Fibroblast of peridontal ligament (primary cell): Measurements from ENCODE around the gene CSNK1A1.
A peak's percentile ranks its signal among the peaks of the same experiment; 100 is the strongest.
"Not testable (repeated sequence)": the region's sequence is repeated elsewhere in the genome, so short reads cannot be mapped to it uniquely, and the experiment has no call there.

Experiments
- DNase-seq: peaks from one replicate; pipeline ENCODE4 v3.0.0-alpha.2; 2010; ENCODE audit errors: extremely low read depth

CSNK1A1 gene

DNA sequence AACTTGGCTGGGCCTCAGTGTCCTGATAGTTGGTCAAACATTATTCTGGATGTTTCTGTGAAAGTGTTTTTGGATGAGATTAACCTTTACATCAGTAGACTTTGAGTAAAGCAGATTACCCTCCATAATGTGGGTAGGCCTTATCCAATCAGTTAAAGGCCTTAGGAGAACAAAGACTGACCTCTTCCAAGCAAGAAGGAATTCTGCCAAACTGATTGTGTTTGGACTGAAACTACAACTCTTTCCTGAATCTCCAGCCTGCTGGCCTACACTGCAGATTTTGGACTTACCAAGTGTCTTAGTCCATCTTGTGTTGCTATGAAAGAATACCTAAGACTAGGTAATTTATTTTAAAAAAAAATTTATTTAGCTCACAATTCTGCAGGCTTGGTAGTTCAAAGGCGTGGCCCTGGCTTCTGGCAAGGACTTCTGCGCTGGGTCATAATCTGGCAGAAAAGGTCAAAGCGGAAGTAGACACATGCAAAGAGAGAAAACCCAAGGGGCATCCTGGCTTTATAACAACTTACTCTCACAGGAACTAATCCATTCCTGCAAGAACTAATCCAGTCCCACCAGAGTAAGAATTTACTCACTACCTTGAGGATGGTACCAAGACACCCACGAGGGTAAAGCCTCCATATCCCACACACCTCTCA, 21.5 kb upstream of the CSNK1A1 start:
- no peak for DNase-seq

DNA sequence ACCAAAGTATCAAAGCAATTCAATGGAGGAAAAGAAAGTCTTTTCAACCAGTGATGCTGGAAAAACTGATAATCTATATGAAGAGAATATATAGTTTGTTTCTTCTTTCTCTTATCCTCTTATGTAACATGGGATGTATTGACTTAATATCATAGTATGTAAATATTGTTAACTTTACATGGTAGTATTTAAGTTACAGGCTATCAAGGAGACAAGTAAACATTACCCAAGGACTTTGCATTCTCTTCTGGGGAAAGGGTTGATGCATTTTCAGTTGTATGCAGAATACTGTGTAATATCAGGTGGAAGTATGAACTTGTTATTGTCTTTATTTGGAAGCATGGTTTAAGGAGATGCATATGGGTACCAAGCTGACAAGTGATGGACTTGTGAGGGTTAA, 20.9 kb upstream of the CSNK1A1 start:
- no peak for DNase-seq

DNA sequence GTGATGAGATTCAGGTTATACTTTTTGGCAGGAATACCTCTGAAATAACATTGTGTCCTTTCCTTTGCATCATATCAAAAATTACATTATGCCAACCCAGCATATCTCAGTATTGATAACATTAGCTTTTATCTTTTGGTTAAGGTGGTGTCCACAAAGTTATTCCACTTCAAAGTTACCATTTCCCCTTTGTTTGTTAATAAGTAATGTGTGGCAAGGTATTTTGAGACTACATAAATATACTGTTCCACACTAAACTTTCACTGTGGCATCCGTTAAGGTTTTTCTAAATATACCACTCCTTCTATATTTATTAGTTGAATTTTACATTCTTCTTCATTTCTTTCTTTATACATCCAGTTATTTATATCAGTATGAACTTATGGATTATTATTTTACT, 16.0 kb upstream of the CSNK1A1 start:
- DNase-seq: no peak

DNA sequence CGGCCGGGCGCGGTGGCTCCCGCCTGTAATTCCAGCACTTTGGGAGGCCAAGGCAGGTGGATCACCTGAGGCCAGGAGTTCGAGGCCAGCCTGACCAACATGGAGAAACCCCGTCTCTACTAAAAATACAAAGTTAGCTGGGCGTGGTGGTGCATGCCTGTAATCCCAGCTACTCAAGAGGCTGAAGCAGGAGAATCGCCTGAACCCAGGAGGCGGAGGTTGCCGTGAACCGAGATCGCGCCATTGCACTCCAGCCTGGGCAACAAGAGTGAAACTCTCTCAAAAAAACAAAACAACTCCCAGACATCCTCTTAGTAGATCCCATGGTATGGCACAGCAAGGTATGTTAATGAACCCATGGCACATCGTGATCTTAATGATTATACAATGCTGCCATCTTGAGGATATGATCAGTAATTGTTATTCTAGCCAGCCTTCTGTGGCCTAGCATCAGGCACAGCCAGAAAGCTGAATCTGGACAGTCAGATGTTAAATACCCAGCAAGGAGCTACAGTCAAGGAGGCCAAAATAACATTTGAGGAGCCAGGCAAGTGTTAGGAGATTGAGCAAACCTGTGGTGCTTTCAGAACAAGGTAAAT, 13.4 kb upstream of the CSNK1A1 start:
- peak; percentile 92 for DNase-seq

DNA sequence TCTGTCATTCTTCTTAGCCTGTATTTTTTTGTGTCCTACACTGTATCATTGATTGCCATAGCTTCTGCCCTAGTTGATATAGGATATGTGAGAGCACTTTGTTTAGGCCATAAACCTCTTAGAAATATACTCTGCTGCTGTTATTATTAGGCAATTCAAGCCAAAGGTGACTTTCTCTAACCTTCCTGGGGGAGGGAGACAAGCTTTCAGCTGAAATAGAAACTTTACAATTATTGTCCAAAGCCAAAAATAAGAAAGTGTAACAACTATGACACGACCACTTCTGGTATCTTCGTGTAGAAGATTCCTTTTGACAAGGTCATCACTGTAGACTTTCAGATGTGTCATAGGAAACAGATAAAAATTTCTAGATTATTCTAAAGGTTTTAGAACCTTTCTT, 12.2 kb upstream of the CSNK1A1 start:
- peak; percentile 40 for DNase-seq

- peak; percentile 97 for DNase-seq
Observed at GRCh38 chr5:149561848-149562247, 10.6 kb upstream of the CSNK1A1 start.

GRCh38 chr5:149559706-149560105, 8.5 kb upstream of the CSNK1A1 start:
- DNase-seq: peak; percentile 76

DNA sequence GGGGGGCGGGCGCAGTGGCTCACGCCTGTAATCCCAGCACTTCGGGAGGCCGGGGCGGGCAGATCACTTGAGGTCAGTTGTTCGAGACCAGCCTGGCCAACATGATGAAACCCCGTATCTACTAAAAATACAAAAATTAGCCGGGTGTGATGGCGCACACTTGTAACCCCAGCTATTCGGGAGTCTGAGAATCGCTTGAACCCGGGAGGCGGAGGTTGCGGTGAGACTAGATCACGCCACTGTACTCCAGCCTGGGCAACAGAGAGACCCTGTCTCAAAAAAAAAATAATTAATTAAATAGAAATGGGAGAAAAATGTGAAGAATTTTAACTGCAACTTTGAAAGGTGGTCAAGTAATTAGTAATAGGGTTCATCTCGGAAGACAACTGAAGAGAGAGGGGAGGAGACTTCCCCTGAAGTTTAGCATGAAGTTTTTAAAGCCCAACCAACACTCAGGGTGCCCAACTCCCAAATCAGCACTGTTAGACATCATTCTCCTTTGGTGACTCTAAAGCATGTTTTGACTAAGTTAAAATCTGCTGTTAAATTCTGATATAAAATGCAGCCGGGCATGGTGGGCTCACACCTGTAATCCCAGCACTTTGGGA, 1.4 kb upstream of the CSNK1A1 start:
- peak; percentile 28 for DNase-seq

DNA sequence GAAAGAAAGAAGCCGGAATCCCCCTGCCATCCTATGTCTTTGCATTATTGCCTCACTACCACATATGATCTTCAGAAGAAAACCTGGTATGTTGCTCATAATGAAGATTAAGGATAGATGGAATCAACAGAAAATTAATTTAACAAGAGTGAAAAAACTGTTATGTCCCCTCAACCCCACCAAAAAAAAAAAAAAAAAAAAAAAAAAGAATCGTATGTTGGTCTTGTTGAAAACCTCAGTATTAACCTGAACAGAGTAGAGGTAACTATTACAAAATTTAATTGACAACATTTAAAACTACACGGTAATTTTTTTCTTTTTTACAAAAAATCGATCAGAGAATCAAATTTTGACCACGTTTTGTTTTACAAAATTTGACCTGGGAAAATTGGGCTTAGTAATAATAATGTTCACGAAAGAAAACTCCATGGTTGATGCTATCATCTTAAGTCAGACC, 827 bp upstream of the CSNK1A1 start:
- DNase-seq: no peak

- DNase-seq: no peak
Observed at GRCh38 chr5:149550594-149551226, 529 bp downstream of the CSNK1A1 start.

DNA sequence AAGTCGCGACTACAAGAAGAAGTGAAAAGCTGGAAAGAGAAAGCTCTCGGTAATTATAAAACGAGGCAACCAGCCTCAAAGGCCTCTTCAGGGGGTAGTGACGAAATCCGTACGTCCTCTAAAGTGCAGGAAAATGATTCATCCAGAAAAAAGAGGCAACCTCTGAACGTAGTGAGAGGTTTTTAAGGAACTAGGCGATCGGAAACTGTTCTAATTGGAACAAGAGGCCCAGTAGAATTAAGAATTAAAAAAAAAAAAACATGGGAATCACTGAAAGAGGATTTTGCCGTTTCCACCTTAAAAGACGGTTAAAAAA, 1.0 kb downstream of the CSNK1A1 start:
- DNase-seq: peak; percentile 87

GRCh38 chr5:149549461-149550267, 1.6 kb downstream of the CSNK1A1 start:
- peak; percentile 67 for DNase-seq

DNA sequence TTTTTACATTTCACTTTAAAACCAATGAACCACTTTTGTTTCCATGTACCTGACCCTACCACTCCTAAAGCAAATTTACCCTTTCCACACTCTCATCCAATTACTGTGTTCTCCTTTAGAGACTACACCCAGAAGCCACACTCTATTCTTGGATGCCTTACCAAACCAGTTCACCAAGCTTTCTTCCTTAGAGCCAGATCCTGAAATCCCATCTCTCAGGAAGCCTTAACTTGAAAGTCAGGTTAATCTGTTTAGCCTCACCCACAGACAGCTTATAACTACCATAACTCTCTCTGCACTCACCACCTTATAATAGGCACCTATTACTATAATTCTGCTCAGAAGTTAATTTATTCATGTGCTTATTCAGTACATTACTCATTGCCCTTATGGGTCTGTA, 4.3 kb downstream of the CSNK1A1 start:
- peak; percentile 24 for DNase-seq

DNA sequence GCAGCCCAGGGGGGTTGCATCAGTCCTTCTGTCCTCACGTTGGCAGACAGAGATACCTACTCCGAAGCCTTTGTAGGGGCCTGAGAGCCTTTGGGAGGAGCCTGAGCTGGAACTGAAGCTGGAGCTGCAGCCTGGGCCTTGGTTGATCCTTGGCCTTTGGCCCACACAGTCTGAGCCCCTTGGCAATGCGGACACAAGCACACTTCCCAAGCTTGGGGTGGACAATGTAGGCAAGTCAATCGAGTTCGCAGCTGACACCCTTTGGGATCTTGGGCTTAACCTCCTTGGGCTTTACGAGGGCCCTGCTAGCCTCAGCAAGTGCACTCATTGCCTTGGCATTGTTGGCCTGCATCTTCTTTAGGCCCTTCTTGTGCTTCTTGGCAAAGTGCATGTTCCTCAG, 5.9 kb downstream of the CSNK1A1 start:
- no peak for DNase-seq

- no peak for DNase-seq
Observed at GRCh38 chr5:149544028-149544420, 7.2 kb downstream of the CSNK1A1 start.

DNA sequence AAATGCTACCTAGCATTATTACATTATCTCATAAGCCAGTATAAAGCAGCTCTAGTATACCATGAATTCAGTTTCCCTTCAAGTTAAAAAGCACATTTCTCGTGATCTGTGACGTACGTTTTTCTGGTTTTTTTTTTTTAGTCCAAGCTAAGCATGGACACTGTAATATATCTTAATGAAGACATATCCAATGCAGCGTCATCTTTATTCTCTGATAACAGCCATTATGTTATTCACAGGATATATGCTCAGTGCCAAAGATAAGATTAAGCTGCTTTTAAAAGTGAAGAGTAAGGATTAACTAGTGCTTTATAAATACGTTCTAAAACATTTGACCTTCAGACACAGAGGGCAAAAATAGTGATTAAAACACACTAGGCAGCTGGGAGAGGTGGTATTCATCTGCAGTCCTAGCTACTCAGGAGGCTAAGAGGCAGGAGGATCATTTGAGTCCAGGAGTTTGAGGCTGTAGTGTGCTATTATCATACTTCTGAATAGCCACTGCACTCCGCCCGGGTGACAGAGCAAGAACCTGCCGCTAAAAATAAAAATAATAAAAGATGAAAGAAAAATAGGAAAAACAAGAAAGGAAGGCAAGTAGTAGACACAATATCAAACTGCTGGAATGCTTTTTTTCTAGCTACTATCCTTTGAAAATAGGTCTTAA, 7.7 kb downstream of the CSNK1A1 start:
- DNase-seq: no peak

- DNase-seq: no peak
Observed at GRCh38 chr5:149541893-149542292, 9.3 kb downstream of the CSNK1A1 start.

DNA sequence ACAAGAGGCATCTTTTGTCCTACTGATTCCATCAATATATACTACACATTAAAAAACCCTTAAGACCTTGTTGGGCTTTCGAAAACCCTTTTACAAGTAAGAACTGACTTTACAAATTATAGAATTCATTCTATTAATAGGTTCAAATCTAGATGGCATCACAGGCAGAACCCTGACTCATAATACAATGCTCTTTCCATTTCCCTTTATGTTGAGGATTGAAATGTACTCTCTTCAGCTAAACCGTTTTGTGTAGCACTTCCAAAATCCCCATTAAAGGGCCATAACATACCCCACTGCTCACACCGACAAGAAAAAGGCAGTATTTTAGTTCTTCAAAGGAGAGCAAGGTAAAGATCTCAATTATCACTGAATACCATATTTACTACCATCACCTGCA, 11.2 kb downstream of the CSNK1A1 start:
- no peak for DNase-seq

DNA sequence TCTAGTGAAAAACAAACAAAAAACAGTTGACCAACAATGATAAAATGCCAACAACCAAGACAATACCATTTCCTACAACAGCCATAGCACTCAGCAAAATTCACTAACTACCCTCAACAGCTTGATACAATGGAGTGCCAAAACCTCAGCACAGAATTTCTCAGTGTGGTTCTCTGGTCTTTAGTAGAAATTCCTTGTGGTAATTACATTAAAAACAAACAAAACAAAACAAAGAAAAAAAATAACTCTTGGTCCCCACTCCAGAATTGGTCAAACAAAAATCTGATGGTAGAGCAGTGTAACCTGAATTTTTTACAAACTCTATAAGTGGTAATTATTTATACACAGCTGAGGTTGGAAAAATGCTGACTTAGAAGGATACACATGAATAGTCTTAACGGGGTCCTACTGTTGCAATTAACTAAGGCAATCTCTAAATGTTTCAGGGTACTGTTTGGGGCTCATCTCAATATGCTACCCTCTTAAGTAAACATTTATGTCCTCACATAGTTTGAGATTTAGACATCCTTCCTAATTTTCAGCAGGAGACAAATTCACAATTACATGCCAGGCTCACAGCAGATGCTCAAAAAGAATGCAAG, 13.8 kb downstream of the CSNK1A1 start:
- DNase-seq: no peak

GRCh38 chr5:149535787-149536186, 15.5 kb downstream of the CSNK1A1 start:
- DNase-seq: not testable (repeated sequence)

GRCh38 chr5:149532413-149532812, 18.8 kb downstream of the CSNK1A1 start:
- no peak for DNase-seq
